Sigmoid colon (tissue), 4 donors: ENCODE data around the gene MANBA.
"Not testable (repeated sequence)": the region's sequence is repeated elsewhere in the genome, so short reads cannot be mapped to it uniquely, and the experiment has no call there.

Experiments used
- EP300 ChIP-seq, 4 donors: sonication (generic); formaldehyde crosslinking; IDR thresholded peaks; one replicate each; pipeline ENCODE4 v1.6.1; 2017; ENCODE audit warnings: antibody characterized with exemption in 4 of 4
- POLR2A ChIP-seq, 2 donors: fragments of 450-650 bp; IDR thresholded peaks; one replicate each; pipeline ENCODE4 v1.6.1; 2016; ENCODE audit warnings: antibody characterized with exemption in 2 of 2, mild to moderate bottlenecking in 2 of 2, moderate library complexity in 2 of 2
- POLR2AphosphoS5 ChIP-seq, 4 donors: sonication (generic); formaldehyde crosslinking; IDR thresholded peaks; one replicate each; pipeline ENCODE4 v1.6.1; 2017; ENCODE audit warnings: antibody characterized with exemption in 4 of 4
- TF ChIP-seq, protein P1 (sequence below), 4 experiments: fragments of 450-650 bp in 3 of 4; fragments of 200-600 bp in 1 of 4; IDR thresholded peaks; one replicate each; pipeline ENCODE4 v1.5.1; 2016 to 2019; ENCODE audit warnings: antibody characterized with exemption in 4 of 4, mild to moderate bottlenecking in 3 of 4, moderate library complexity in 2 of 4

DNA sequence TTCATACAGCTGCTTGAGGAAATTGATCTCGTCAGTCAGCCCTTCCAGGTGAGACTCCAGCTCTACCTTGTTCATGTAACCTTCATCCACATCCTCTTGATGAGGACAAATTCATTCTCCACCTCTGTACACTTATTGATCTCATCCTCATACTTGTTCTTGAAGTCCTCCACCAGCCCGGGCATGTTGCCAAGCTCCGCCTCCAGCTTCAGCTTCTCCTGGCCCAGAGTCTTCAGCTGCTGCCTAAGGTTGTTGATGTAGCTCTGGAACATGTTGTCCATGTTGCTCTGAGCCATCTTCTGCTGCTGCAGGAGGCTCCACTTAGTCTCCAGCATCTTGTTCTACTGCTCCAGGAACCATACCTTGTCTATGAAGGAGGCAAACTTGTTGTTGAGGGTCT, 31.3 kb downstream of the MANBA start:
- not testable (repeated sequence) for TF ChIP-seq POLR2A, EP300, POLR2AphosphoS5 (IDR thresholded peaks at IDR 0.05)
- TF ChIP-seq, protein P1, sequence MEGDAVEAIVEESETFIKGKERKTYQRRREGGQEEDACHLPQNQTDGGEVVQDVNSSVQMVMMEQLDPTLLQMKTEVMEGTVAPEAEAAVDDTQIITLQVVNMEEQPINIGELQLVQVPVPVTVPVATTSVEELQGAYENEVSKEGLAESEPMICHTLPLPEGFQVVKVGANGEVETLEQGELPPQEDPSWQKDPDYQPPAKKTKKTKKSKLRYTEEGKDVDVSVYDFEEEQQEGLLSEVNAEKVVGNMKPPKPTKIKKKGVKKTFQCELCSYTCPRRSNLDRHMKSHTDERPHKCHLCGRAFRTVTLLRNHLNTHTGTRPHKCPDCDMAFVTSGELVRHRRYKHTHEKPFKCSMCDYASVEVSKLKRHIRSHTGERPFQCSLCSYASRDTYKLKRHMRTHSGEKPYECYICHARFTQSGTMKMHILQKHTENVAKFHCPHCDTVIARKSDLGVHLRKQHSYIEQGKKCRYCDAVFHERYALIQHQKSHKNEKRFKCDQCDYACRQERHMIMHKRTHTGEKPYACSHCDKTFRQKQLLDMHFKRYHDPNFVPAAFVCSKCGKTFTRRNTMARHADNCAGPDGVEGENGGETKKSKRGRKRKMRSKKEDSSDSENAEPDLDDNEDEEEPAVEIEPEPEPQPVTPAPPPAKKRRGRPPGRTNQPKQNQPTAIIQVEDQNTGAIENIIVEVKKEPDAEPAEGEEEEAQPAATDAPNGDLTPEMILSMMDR (IDR thresholded peaks at IDR 0.05) = not testable (repeated sequence)
